Dedifferentiated amniotic fluid mesenchymal stem cell (primary cell): ENCODE measurements around the gene ENOX1.

Experiments
- DNase-seq: peaks from one replicate; pipeline ENCODE4 v3.0.0-alpha.2; 2016; ENCODE audit errors: extremely low spot score

Gene ENOX1

GRCh38 chr13:43546251-43546650, 240.5 kb downstream of the ENOX1 start:
- DNase-seq = no peak

DNA sequence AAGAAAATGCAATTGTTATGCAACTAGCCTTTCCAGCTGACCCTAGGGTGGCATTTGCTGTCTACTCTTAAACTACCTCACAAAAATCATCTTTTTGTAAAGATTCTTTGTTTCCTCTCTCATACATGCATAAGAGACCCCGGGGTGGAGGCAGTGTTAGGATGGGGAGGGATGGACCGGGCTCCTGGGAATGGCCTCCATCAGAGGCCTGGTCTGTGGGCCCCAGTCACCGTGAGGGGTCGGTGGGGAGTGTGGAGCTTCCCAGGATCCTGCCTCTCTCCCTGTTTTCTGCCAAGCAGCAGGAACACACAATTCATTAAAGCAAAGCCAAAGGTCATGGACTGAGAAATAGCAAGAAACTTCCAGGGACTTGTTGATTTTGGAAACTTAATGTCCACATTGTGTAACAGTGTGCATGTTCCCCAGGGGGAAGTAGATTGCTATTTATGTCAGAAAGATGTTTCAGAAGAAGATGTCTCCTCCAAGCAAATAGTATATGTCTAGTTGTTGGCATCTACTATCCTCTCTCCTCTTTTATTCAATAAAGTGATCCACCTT, 241.4 kb downstream of the ENOX1 start:
- no peak for DNase-seq

GRCh38 chr13:43544631-43545030, 242.1 kb downstream of the ENOX1 start:
- no peak for DNase-seq

- DNase-seq = no peak
These were observed 242.8 kb downstream of the ENOX1 start for GRCh38 chr13:43544011-43544410.

DNA sequence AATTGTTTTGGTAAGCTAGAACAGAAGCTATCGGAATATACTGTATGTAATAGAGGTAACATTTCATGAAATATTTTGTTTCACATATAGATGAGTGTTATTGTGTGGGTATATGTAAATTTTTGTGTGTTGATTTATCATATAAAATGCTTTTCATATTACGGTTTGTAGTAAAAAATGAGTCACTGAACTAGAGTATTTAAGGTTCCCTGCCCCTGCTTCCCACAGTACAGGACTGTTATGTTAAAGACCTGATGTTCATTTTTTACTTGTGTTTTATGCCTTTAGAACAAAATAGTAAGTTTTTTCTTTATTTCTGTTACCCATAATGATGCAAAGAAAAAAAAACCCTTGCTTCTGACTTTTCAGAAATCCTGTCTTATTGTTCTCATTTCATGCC, 243.4 kb downstream of the ENOX1 start:
- no peak for DNase-seq

DNA sequence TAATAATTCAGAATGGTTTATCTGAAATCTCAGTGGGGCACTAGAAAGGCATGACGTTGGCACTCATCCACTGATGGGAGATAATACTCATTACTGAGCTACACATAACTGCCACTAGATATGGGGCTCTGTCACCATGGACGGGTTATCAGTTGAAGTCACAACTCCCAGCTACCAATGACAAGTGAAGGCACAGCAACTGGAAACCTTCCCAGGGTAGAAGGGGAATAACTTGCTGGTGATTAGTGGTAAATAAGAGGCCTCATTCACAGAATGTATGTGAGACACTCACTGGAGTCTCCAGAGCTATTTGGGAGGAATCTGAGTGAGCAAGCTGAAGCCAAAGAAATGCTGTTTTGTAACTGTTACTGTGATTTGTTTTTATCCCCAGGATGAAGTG, 249.6 kb downstream of the ENOX1 start:
- no peak for DNase-seq

DNA sequence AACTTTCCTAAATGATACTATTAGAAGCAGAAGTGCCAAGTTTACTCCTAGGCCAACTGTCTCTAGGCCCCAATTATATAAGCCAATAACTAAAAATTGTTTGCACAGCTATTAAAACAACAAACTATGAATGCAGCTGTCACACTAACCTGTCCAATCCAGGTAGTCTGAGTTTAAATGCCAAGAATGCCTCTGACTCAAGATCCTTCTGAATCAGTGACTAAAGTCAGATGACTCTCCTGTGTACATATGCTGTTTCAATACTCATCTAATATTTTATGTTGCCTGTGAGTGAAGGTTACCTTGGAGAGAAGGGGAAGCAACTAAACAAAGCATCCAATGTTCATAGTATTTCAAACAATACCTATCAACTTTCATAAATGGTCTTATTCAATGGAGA, 257.0 kb downstream of the ENOX1 start:
- DNase-seq = no peak

- DNase-seq = no peak
These were observed 257.8 kb downstream of the ENOX1 start for GRCh38 chr13:43528992-43529391.

GRCh38 chr13:43522788-43523187, 264.0 kb downstream of the ENOX1 start:
- no peak for DNase-seq

GRCh38 chr13:43520351-43520750, 266.4 kb downstream of the ENOX1 start:
- peak; percentile 18 for DNase-seq

GRCh38 chr13:43518833-43519232, 267.9 kb downstream of the ENOX1 start:
- DNase-seq = no peak

- peak; percentile 44 for DNase-seq
These were observed 270.4 kb downstream of the ENOX1 start for GRCh38 chr13:43516401-43516833.

DNA sequence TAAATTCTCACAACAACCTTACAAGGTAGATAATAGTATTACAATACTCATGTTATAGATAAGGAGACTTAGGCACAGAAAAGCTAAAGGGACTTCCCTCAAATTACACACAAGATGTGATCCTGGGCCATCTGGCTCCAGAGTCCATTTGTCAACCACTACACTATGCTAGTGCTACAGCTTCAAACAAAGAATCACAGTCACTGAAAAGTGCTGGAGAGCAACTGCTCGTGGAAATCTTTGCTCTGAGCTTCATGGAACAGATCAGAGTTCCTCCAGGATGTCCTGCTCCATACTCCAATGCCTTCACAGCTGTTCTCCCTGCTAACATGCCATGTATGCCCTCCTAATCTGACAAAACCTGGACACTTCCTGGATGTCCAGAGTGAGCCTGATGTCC, 271.2 kb downstream of the ENOX1 start:
- DNase-seq = no peak

- no peak for DNase-seq
These were observed 272.5 kb downstream of the ENOX1 start for GRCh38 chr13:43514311-43514710.

GRCh38 chr13:43512221-43512620, 274.6 kb downstream of the ENOX1 start:
- no peak for DNase-seq

- DNase-seq = no peak
These were observed 275.5 kb downstream of the ENOX1 start for GRCh38 chr13:43510956-43511901.

DNA sequence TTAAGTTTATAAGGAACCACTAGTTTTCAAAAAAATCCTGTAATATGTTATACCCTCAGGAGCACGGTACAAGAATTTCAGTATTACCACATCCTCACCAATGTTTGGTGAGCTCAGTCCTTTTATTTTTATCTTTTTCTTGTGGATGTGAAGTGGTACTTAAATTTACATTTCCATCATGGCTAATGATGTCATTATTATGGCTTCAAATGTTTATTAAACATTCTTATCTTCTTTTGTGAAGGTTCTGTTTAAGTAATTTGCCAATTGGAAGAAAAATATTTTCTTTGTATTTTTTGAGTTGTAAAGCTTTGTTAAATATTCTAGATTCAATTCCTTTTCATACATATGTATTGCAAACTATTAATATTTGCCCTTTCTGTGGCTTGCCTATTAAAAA, 291.0 kb downstream of the ENOX1 start:
- no peak for DNase-seq

DNA sequence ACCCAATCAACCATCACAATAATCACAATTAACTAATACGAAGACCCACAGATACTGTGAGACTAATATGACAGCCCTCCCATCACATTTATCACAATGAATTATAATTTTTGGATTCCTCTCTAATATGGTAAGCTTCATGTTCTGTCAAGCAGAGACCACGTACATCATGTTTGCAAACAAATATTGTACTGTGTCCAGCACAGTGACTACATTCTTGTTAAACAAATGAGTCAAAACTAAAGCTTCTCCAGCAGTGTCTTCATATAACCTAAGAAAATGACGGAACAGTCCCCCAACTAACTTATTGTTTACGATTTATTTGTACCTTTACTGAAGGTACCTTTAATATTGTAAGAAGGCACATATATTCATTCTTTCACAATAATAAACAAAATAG, 292.6 kb downstream of the ENOX1 start:
- no peak for DNase-seq

GRCh38 chr13:43493496-43494000, 293.2 kb downstream of the ENOX1 start:
- DNase-seq = no peak

DNA sequence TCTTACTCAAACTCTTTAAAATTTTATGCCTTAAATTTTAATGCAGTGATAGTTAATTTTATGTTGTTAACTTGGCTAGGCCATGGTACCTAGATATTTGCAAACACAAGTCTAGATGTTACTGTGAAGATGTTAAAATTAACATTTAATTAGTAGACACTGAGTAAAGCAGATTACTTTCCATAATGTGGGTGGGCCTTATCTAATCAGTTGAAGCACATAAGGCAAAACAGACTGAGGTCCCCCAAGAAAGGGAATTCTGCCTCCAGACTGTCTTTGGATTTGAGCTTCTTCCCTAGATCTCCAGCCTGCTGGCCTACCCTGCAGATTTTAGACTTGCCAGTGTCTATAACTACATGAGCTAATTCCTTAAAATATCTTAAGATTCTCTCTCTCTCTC, 294.0 kb downstream of the ENOX1 start:
- DNase-seq = no peak

DNA sequence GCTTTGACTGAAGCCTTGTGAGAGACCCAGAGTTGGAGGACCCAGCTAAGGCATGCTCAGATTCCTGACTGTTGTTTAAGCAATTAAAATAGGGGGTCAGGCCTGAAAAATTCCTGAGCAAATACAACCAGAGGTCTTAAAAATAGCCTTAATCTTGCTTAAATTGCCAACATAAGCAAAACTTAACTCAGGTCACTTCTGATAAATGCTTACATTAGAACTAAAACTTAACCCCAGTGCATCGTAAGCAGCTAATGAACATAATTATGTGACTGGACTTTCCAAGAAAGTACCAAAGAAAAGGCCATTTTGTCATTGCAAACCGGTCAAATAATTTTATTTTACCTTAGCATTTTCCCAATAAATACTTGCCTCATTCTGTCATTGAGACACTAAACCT, 294.5 kb downstream of the ENOX1 start:
- no peak for DNase-seq

DNA sequence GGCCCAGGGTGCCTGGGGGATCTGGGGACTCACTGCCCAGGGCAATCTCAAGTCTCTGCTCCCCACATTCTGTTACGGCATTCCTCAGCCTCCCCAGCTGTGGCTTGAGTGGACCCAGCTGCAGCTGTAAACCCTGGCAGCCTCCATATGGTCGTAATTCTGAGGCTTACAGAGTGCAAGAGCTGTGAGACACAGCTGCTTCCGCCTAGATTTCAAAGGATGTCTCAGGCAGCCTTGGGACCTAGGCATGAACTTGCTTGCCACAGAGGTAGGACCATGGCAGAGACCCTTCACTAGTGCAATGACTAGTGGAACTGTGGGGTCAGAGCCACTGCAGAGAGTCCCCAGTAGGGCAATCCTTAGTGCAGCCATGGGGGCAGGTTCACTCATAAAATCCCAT, 297.5 kb downstream of the ENOX1 start:
- no peak for DNase-seq

DNA sequence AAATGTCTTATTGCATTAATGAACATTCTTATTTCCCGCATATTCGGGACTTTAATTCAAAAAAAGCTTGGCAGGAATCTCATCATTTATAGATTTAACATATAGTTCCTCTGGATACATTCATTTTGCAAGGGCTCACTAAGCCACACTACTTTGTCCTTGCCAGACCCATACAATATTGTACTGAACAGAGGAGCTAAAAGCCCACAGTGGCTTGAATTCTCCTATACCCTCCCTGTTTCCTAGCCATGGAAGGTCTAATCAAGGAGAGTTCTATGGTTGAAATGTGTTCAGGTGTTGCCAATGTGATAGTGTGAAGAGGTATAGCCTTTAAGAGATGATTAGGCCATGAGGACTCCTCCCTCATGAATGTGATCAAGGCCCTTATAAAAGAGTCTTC, 298.9 kb downstream of the ENOX1 start:
- no peak for DNase-seq
